HG03439 (cell line): ENCODE measurements around the gene SMG1.
"Not testable (repeated sequence)": the region's sequence is repeated elsewhere in the genome, so short reads cannot be mapped to it uniquely, and the experiment has no call there.

Experiments
- ATAC-seq: cut with Tn5 transposase; IDR thresholded peaks from one replicate; pipeline ENCODE4 v1.9.1; 2021; ENCODE audit warnings: mild to moderate bottlenecking, moderate library complexity; ENCODE audit not compliant: unreplicated experiment

The SMG1 gene

GRCh38 chr16:18925986-18926865, at the start of gene SMG1:
Gene SMG1 (minus strand): TSS chr16:18926408. CDS start chr16:18926041, 367 bp downstream.
- peak; percentile 89 for ATAC-seq

- ATAC-seq: no peak
Measured at GRCh38 chr16:18975109-18975508, 48.9 kb upstream of the SMG1 start.

- no peak for ATAC-seq
Measured at GRCh38 chr16:18969855-18970240, 43.6 kb upstream of the SMG1 start.

GRCh38 chr16:18969050-18969854, 43.0 kb upstream of the SMG1 start:
- no peak for ATAC-seq

GRCh38 chr16:18966791-18967190, 40.6 kb upstream of the SMG1 start:
- ATAC-seq: no peak

- no peak for ATAC-seq
Measured at GRCh38 chr16:18965555-18965954, 39.3 kb upstream of the SMG1 start.

- ATAC-seq: no peak
Measured at GRCh38 chr16:18959031-18959505, 32.9 kb upstream of the SMG1 start.

GRCh38 chr16:18958621-18959029, 32.4 kb upstream of the SMG1 start:
- ATAC-seq: no peak

GRCh38 chr16:18956658-18957241, 30.5 kb upstream of the SMG1 start:
- ATAC-seq: not testable (repeated sequence)

- ATAC-seq: not testable (repeated sequence)
Measured at GRCh38 chr16:18955874-18956580, 29.8 kb upstream of the SMG1 start.

GRCh38 chr16:18953547-18953946, 27.3 kb upstream of the SMG1 start:
- no peak for ATAC-seq

- no peak for ATAC-seq
Measured at GRCh38 chr16:18950469-18951185, 24.4 kb upstream of the SMG1 start.

- ATAC-seq: no peak
Measured at GRCh38 chr16:18948372-18949020, 22.3 kb upstream of the SMG1 start.

GRCh38 chr16:18945233-18945632, 19.0 kb upstream of the SMG1 start:
- no peak for ATAC-seq

- ATAC-seq: no peak
Measured at GRCh38 chr16:18943414-18943813, 17.2 kb upstream of the SMG1 start.

- ATAC-seq: no peak
Measured at GRCh38 chr16:18942061-18942460, 15.9 kb upstream of the SMG1 start.

- no peak for ATAC-seq
Measured at GRCh38 chr16:18941471-18941870, 15.3 kb upstream of the SMG1 start.

GRCh38 chr16:18938986-18939385, 12.8 kb upstream of the SMG1 start:
- ATAC-seq: no peak

GRCh38 chr16:18937390-18937789, 11.2 kb upstream of the SMG1 start:
- ATAC-seq: no peak
